HG02938 (cell line): ENCODE data around the gene NCR1.
"Not testable (repeated sequence)": the region's sequence is repeated elsewhere in the genome, so short reads cannot be mapped to it uniquely, and the experiment has no call there.

Experiments
- ATAC-seq: cut with Tn5 transposase; IDR thresholded peaks from one replicate; pipeline ENCODE4 v1.9.1; 2021; ENCODE audit warnings: mild to moderate bottlenecking, moderate library complexity; ENCODE audit not compliant: unreplicated experiment

NCR1 gene

GRCh38 chr19:54905803-54906511 lies at the start of gene NCR1:
Gene NCR1, plus strand, starts transcription at chr19:54906148. Its CDS starts 40 bp downstream, at chr19:54906188.
- no peak for ATAC-seq

GRCh38 chr19:54858476-54858875 lies 47.5 kb upstream of the NCR1 start:
- ATAC-seq, result not testable (repeated sequence)

- ATAC-seq, result not testable (repeated sequence)
Measured at GRCh38 chr19:54859421-54859820, 46.5 kb upstream of the NCR1 start.

- not testable (repeated sequence) for ATAC-seq
Measured at GRCh38 chr19:54863459-54863858, 42.5 kb upstream of the NCR1 start.

GRCh38 chr19:54871696-54872095 lies 34.3 kb upstream of the NCR1 start:
- no peak for ATAC-seq

GRCh38 chr19:54873990-54874389 lies 32.0 kb upstream of the NCR1 start, which contains the start of gene FCAR:
Gene FCAR, plus strand, starts transcription at chr19:54874235. Its CDS starts 55 bp downstream, at chr19:54874290.
- no peak for ATAC-seq

GRCh38 chr19:54875506-54875905 lies 30.4 kb upstream of the NCR1 start:
- no peak for ATAC-seq

- ATAC-seq, result no peak
Measured at GRCh38 chr19:54877471-54877870, 28.5 kb upstream of the NCR1 start.

GRCh38 chr19:54881884-54882283 lies 24.1 kb upstream of the NCR1 start:
- ATAC-seq, result no peak

GRCh38 chr19:54882758-54883157 lies 23.2 kb upstream of the NCR1 start:
- ATAC-seq, result no peak

- no peak for ATAC-seq
Measured at GRCh38 chr19:54883228-54883627, 22.7 kb upstream of the NCR1 start.

GRCh38 chr19:54888239-54888638 lies 17.7 kb upstream of the NCR1 start:
- no peak for ATAC-seq

- ATAC-seq, result no peak
Measured at GRCh38 chr19:54889566-54889965, 16.4 kb upstream of the NCR1 start.

GRCh38 chr19:54893406-54893805 lies 12.5 kb upstream of the NCR1 start:
- no peak for ATAC-seq

GRCh38 chr19:54894106-54894505 lies 11.8 kb upstream of the NCR1 start:
- ATAC-seq, result not testable (repeated sequence)

- no peak for ATAC-seq
Measured at GRCh38 chr19:54896036-54896435, 9.9 kb upstream of the NCR1 start.

- ATAC-seq, result not testable (repeated sequence)
Measured at GRCh38 chr19:54898685-54899084, 7.3 kb upstream of the NCR1 start.

GRCh38 chr19:54899646-54900045 lies 6.3 kb upstream of the NCR1 start:
- ATAC-seq, result not testable (repeated sequence)

GRCh38 chr19:54901153-54901552 lies 4.8 kb upstream of the NCR1 start:
- not testable (repeated sequence) for ATAC-seq

- no peak for ATAC-seq
Measured at GRCh38 chr19:54902061-54902460, 3.9 kb upstream of the NCR1 start.

- no peak for ATAC-seq
Measured at GRCh38 chr19:54903303-54903702, 2.6 kb upstream of the NCR1 start.

- ATAC-seq, result not testable (repeated sequence)
Measured at GRCh38 chr19:54904261-54904660, 1.7 kb upstream of the NCR1 start.

- ATAC-seq, result no peak
Measured at GRCh38 chr19:54905421-54905802, 536 bp upstream of the NCR1 start.
